ENCODE results near the gene LRRC17. TPM values are rescaled to one million over a fixed set of nuclear protein-coding genes. Genes with fewer than 3 reads are reported as not detected.

LRRC17 gene
- polyA plus RNA-seq, 1 donor from 2014 or later, result 6.7 TPM

DNA sequence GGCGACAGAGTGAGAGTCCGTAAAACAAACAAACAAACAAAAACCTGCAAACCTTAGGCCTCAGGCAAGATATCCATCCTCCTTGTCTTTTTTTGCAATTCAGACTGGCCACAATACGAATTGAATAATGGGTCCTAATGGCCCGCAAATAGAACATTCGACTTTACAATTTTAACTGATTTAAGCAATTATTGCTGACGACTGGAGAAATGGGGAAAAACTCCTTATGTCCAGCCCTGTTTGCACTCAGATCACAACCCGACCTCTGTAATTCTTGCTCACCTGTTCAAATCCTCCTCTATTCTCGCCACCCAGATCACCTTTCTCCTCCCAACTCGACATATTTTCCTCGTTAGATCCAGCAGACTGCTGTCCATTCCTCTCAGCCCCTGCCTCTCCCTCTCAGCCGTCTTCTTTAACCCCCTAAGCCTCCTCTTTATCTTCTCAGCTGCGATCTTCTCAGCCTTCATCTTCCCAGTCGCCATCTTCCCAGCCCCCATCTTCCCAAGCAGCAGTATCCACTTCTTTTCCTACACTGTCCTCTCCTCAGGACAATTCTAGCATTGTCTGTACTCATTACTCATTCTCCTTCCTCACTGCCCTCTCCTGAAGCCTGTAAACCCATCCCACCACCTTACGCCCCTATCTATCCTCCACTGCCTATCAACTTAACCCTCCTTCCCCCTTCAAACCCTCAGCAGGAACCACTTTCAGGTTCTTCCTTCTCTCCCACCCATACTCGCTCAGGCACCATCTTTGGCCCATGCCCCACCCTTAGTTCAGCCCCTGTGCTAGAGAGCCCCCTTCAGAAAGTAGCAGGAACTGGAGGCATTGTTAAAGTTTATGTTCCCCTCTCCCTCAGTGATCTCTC, 61.8 kb downstream of the LRRC17 start:
- no peak overlapping the region for H3K4me3 ChIP-seq (ENCODE audit: low read length)
- no peak for TF ChIP-seq MXI1 (conservative IDR thresholded peaks at IDR 0.05; ENCODE audit: poor library complexity, severe bottlenecking)
- TF ChIP-seq SMC3 (conservative IDR thresholded peaks at IDR 0.05; ENCODE audit: poor library complexity), result no peak
- TF ChIP-seq POLR2AphosphoS5 (IDR thresholded peaks at IDR 0.05), result no peak
- TF ChIP-seq, protein P1, sequence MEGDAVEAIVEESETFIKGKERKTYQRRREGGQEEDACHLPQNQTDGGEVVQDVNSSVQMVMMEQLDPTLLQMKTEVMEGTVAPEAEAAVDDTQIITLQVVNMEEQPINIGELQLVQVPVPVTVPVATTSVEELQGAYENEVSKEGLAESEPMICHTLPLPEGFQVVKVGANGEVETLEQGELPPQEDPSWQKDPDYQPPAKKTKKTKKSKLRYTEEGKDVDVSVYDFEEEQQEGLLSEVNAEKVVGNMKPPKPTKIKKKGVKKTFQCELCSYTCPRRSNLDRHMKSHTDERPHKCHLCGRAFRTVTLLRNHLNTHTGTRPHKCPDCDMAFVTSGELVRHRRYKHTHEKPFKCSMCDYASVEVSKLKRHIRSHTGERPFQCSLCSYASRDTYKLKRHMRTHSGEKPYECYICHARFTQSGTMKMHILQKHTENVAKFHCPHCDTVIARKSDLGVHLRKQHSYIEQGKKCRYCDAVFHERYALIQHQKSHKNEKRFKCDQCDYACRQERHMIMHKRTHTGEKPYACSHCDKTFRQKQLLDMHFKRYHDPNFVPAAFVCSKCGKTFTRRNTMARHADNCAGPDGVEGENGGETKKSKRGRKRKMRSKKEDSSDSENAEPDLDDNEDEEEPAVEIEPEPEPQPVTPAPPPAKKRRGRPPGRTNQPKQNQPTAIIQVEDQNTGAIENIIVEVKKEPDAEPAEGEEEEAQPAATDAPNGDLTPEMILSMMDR (IDR thresholded peaks at IDR 0.05; ENCODE audit: poor library complexity, severe bottlenecking), result no peak
- TF ChIP-seq RAD21 (conservative IDR thresholded peaks at IDR 0.05), result no peak
- TF ChIP-seq, protein P2, sequence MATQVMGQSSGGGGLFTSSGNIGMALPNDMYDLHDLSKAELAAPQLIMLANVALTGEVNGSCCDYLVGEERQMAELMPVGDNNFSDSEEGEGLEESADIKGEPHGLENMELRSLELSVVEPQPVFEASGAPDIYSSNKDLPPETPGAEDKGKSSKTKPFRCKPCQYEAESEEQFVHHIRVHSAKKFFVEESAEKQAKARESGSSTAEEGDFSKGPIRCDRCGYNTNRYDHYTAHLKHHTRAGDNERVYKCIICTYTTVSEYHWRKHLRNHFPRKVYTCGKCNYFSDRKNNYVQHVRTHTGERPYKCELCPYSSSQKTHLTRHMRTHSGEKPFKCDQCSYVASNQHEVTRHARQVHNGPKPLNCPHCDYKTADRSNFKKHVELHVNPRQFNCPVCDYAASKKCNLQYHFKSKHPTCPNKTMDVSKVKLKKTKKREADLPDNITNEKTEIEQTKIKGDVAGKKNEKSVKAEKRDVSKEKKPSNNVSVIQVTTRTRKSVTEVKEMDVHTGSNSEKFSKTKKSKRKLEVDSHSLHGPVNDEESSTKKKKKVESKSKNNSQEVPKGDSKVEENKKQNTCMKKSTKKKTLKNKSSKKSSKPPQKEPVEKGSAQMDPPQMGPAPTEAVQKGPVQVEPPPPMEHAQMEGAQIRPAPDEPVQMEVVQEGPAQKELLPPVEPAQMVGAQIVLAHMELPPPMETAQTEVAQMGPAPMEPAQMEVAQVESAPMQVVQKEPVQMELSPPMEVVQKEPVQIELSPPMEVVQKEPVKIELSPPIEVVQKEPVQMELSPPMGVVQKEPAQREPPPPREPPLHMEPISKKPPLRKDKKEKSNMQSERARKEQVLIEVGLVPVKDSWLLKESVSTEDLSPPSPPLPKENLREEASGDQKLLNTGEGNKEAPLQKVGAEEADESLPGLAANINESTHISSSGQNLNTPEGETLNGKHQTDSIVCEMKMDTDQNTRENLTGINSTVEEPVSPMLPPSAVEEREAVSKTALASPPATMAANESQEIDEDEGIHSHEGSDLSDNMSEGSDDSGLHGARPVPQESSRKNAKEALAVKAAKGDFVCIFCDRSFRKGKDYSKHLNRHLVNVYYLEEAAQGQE (IDR thresholded peaks at IDR 0.05; ENCODE audit: borderline replicate concordance), result no peak
- no peak for TF ChIP-seq TAF1 (IDR thresholded peaks at IDR 0.05; ENCODE audit: low read depth)
- no peak for TF ChIP-seq EZH2 (IDR thresholded peaks at IDR 0.05; ENCODE audit: borderline replicate concordance, insufficient read depth, low read length, poor library complexity, severe bottlenecking)
- TF ChIP-seq EP300 (conservative IDR thresholded peaks at IDR 0.05; ENCODE audit: poor library complexity, severe bottlenecking), result no peak
- no peaks in the 10 kb centered on the region for H3K79me2 ChIP-seq (replicated peaks; ENCODE audit: insufficient read depth, low read length)
- no peak overlapping the region for H3K27ac ChIP-seq (ENCODE audit: low read length)
- no peaks in the 10 kb centered on the region for H3F3A ChIP-seq (ENCODE audit: insufficient read depth, low read length, poor library complexity, severe bottlenecking)
- no peak overlapping the region for H3K9ac ChIP-seq (ENCODE audit: low read length)
- H3K36me3 ChIP-seq (ENCODE audit: insufficient read depth, low read length), result no peaks in the 10 kb centered on the region
- H3K9me2 ChIP-seq (ENCODE audit: insufficient read depth, low read length), result no peaks in the 10 kb centered on the region
- H3K9me3 ChIP-seq (ENCODE audit: low read length), result no peaks in the 10 kb centered on the region
- no peaks in the 10 kb centered on the region for H3K27me3 ChIP-seq (ENCODE audit: insufficient read depth, low read depth, low read length)
- H3K4me2 ChIP-seq (ENCODE audit: low read length), result no peak overlapping the region
- H2AFZ ChIP-seq (ENCODE audit: low read depth, low read length), result no peak overlapping the region
- H4K20me1 ChIP-seq (ENCODE audit: insufficient read depth), result no peaks in the 10 kb centered on the region

DNA sequence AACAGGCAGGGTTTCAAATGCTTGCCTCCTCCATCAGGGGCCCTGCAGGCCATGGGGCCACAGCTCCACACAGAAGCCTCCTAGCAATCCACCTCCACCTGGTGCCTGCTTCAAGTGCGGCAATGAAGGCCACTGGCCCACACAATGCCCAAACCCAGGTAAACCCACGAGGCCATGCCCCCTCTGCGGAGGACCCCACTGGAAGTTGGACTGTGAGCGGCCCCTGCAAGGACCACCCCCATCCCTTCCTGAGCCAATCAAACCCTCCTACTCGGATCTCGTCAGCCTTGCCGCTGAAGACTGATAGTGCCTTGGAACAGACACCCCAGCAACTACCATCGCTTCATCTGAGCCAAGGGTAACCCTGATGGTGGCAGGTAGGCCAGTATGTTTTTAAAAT, 63.1 kb downstream of the LRRC17 start:
- H3K4me3 ChIP-seq (ENCODE audit: low read length), result no peak overlapping the region
- H3K9me3 ChIP-seq (ENCODE audit: low read length), result no peaks in the 10 kb centered on the region
- no peak overlapping the region for H2AFZ ChIP-seq (ENCODE audit: low read depth, low read length)
- H3K9ac ChIP-seq (ENCODE audit: low read length), result no peak overlapping the region
- H3K36me3 ChIP-seq (ENCODE audit: insufficient read depth, low read length), result no peaks in the 10 kb centered on the region
- no peak overlapping the region for H3K27ac ChIP-seq (ENCODE audit: low read length)
- no peaks in the 10 kb centered on the region for H4K20me1 ChIP-seq (ENCODE audit: insufficient read depth)
- no peak for TF ChIP-seq EP300 (conservative IDR thresholded peaks at IDR 0.05; ENCODE audit: poor library complexity, severe bottlenecking)
- TF ChIP-seq MXI1 (conservative IDR thresholded peaks at IDR 0.05; ENCODE audit: poor library complexity, severe bottlenecking), result no peak
- H3K79me2 ChIP-seq (replicated peaks; ENCODE audit: insufficient read depth, low read length), result no peaks in the 10 kb centered on the region
- H3K4me2 ChIP-seq (ENCODE audit: low read length), result no peak overlapping the region
- no peaks in the 10 kb centered on the region for H3K27me3 ChIP-seq (ENCODE audit: insufficient read depth, low read depth, low read length)
- no peaks in the 10 kb centered on the region for H3K9me2 ChIP-seq (ENCODE audit: insufficient read depth, low read length)
- H3F3A ChIP-seq (ENCODE audit: insufficient read depth, low read length, poor library complexity, severe bottlenecking), result no peaks in the 10 kb centered on the region

All from neural cell (in vitro differentiated cells).